WI38 (cell line): ENCODE data around the gene DHRSX.

Source experiments
- H3K4me3 ChIP-seq: 2 replicates; pipeline ENCODE4 v1.5.1; 2011; ENCODE audit warnings: low read depth, mild to moderate bottlenecking, control low read depth, low read length
- CTCF ChIP-seq: IDR thresholded peaks from 2 replicates; pipeline ENCODE4 v1.5.1; 2012; ENCODE audit warnings: low read depth, mild to moderate bottlenecking, control low read depth, low read length

Gene DHRSX

GRCh38 chrX:2418000-2418399 is 82.8 kb downstream of the DHRSX start:
- no peak for TF ChIP-seq CTCF

GRCh38 chrX:2416851-2417604 is 83.7 kb downstream of the DHRSX start:
- no peak for TF ChIP-seq CTCF
- no peak overlapping the region for H3K4me3 ChIP-seq

More at GRCh38 chrX:2418000-2418399, 82.8 kb downstream of the DHRSX start:
- H3K4me3 ChIP-seq: no peak overlapping the region

DNA sequence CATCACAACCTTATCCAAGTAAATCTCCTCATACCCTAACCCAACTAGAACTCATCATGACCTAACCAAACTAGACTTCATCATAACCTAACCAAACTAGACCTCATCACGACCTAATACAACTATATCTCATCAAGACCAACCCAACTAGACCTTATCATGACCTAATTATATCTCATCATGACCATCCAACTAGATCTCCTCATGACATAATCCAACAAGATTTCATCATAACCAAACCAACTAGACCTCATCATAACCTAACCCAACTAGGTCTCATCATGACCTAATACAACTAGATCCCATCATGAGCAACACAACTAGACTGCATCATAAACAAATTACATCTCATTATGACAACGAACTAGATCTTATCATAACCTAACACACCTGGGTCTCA is 86.4 kb downstream of the DHRSX start:
- H3K4me3 ChIP-seq: no peak overlapping the region
- no peak for TF ChIP-seq CTCF

DNA sequence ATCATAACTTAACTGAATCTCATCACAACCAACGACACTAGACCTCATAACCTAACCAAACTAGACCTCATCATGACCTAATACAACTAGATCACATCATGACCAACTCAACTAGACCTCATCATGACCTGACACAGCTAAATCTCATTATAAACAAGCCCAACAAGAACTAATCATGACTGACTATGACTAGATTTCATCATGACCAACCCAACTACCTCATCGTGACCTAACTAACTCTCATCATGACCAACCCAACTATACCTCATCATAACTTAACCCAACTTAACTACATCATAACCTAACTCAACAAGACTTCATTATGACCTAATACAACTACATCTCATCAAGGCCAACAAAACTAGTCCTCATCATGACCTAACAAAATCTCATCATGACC is 86.8 kb downstream of the DHRSX start:
- H3K4me3 ChIP-seq: no peak overlapping the region
- TF ChIP-seq CTCF: no peak

- no peak overlapping the region for H3K4me3 ChIP-seq
- TF ChIP-seq CTCF: no peak
These were observed 88.6 kb downstream of the DHRSX start for GRCh38 chrX:2412131-2412530.

- no peak for TF ChIP-seq CTCF
- H3K4me3 ChIP-seq: no peak overlapping the region
These were observed 90.3 kb downstream of the DHRSX start for GRCh38 chrX:2410279-2411020.

GRCh38 chrX:2409796-2410195 is 91.0 kb downstream of the DHRSX start:
- no peak for TF ChIP-seq CTCF

More at GRCh38 chrX:2409796-2410195, 91.0 kb downstream of the DHRSX start:
- no peak overlapping the region for H3K4me3 ChIP-seq
